ENCODE data around the gene GFER.

- TF ChIP-seq CTCF (IDR thresholded peaks at IDR 0.05): no peak
- no peak for TF ChIP-seq POLR2A (IDR thresholded peaks at IDR 0.05)
- no peak for TF ChIP-seq POLR2AphosphoS5 (IDR thresholded peaks at IDR 0.05)
Measured at GRCh38 chr16:2031081-2031577, 47.1 kb downstream of the GFER start.
